ENCODE measurements around the gene SERPINA1.

SERPINA1 gene

DNA sequence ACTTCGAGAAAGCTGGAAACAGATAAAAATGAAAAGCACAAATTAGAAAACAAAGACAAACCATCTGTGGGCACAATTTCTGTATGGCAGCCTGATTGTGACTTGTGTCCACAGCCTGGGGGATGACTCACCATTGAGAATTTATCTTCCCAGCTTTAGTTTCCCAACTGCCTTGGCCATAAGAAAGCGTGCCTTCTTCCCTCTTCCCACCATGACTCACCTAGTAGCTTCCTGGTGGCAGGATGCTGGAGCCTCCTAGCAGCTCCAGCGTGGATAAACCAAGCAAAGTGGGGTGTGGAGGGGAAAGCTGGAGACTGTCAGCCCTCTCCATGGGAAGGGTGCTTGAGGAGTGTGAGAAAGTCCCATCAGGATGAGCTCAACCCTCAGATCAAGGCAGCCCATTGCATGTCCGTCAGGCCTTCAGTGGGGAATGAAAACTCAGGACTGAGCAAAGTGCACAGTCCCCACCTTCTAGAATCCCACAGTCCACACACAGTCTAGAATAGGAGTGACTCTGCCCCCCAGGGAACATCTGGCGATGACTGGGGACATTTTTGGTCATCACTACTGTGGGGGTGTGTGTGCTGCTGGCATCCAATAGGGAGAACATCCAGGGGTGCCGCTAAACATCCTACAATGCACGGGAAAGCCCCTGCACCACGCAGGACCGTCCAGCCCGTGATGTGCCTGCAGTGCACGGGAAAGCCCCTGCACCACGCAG lies 42.9 kb downstream of the SERPINA1 start:
- H3K4me3 ChIP-seq (ENCODE audit: low read length), result no peak overlapping the region
- no peak for TF ChIP-seq CTCF (conservative IDR thresholded peaks at IDR 0.05; ENCODE audit: low read depth, low read length)
- peak; percentile 33 for DNase-seq (ENCODE audit: low read depth)

DNA sequence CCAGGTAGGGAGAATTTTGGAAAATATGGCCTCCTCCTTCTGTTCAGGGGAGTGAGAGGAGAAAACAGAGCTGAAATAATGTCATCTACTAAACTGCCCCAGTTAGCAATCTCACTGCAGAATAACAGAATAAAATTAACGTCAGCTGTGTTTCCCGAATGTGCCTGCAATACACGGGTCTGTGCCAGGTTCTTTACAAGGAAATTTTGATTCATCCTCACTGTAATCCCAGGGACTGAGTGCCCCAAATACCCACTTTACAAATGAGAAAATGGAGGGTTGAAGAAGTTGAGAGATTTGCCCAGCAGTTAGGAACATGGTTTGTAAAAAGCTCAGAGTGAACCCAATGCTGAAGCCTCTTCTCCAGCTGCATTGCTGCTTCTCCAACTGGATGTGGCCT lies 44.0 kb downstream of the SERPINA1 start:
- no peak for TF ChIP-seq CTCF (conservative IDR thresholded peaks at IDR 0.05; ENCODE audit: low read depth, low read length)
- H3K4me3 ChIP-seq (ENCODE audit: low read length), result no peak overlapping the region
- DNase-seq (ENCODE audit: low read depth), result no peak

DNA sequence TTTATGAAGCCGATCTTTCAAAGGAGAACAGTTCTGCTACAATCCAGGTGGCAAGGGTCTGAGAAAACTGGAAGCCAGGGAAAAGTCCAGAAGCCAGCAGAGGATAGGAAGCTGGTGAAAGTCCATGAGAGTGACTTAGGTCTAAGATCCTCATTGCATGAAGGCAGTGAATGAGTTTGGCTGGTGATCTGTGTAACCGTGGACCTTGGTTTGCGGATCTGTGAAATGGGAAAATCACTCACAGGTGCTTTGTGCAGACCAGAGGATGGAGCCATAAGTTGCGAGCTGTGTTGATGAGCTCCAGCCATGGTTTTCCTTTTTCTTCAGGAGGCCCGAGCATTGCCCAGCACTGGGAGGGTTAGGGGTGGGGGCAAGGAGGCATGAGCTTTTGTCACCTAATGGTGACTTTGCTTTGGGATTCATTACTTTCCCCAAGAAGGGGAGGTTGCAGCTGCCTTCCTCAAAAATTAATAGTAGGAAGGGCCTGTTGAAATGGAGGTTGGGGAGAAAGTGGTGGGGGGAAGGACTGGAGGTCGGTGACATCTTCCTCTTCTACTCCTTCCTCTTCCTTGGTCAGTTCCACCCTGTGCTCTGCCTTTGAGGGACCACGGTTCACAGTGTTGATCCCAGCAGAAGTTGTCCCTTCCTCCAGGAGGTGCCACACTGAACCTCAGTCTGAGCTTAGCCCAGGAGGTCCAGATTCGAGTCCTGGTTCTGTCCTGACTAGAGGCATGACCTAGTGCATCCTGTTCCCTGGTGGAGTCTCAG lies 45.0 kb downstream of the SERPINA1 start:
- H3K4me3 ChIP-seq (ENCODE audit: low read length), result no peak overlapping the region
- no peak for DNase-seq (ENCODE audit: low read depth)
- no peak for TF ChIP-seq CTCF (conservative IDR thresholded peaks at IDR 0.05; ENCODE audit: low read depth, low read length)

GRCh38 chr14:94342334-94342934 lies 46.0 kb downstream of the SERPINA1 start:
- DNase-seq (ENCODE audit: low read depth), result peak; percentile 99
- no peak overlapping the region for H3K4me3 ChIP-seq (ENCODE audit: low read length)
- no peak for TF ChIP-seq CTCF (conservative IDR thresholded peaks at IDR 0.05; ENCODE audit: low read depth, low read length)

DNA sequence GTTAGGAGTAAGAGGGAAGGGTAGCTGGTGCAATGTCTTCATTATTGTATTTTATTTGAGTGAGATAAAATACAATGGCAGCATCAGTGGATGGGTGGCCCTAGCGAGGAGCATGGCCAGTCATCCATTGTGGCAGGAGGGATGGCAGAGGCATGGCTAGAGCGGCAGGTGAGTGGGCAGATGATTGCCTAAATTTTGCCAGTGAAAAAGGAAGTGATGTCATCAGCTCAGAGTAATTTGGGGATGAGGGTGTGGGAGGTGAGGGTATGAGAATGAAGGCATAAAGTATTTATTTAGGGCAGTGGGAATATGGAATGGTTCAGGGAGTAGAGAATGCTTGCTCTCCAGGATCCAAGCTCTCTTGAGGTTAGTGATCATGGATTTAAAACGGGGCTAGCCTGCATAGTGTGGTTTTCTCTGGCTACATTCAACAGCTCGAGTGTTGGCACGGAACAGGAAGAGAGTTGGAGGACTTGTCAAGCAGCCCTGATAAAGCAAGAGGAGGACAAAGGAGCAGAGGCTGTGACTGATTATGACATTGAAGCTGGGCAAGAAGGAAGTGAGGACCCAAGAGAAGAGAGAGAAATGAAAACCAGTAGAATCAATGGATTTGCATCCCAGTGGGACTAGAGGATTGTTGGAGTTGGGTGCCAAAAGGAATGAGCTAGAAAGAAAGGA lies 46.6 kb downstream of the SERPINA1 start:
- no peak overlapping the region for H3K4me3 ChIP-seq (ENCODE audit: low read length)
- DNase-seq (ENCODE audit: low read depth), result no peak
- no peak for TF ChIP-seq CTCF (conservative IDR thresholded peaks at IDR 0.05; ENCODE audit: low read depth, low read length)

DNA sequence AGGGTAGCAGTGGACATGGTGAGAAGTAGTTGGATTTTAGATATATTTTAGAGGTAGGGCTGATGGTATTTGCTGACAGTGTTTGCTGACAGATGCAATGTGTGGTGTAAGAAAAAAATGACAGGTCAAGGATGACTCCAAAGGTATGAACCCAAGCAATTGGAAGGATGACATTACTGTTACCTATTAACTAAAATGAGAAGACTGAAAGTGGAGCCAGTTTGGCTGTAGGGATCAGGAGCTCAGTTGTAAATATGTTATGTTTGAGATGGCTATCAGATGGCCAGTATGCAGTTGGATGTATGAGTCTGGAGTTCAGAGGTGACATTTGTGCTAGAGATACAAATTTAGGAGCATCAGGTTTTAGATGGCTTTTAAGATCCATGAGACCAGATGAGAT lies 47.9 kb downstream of the SERPINA1 start:
- no peak for TF ChIP-seq CTCF (conservative IDR thresholded peaks at IDR 0.05; ENCODE audit: low read depth, low read length)
- no peak for DNase-seq (ENCODE audit: low read depth)
- H3K4me3 ChIP-seq (ENCODE audit: low read length), result no peak overlapping the region
